Neural cell (in vitro differentiated cells): ENCODE results near the gene SAMM50. TPM values are rescaled to one million over a fixed set of nuclear protein-coding genes. Genes with fewer than 3 reads are reported as not detected.
A peak's percentile ranks its signal among the peaks of the same experiment; 100 is the strongest.

Source experiments
- H2AFZ ChIP-seq: fragments of 200-600, 300-800 bp; sonication (generic), shearing (Covaris generic); 2 replicates; pipeline ENCODE4 v1.6.0; 2014; ENCODE audit warnings: low read depth, mild to moderate bottlenecking, antibody characterized with exemption, low read length, moderate library complexity
- H3F3A ChIP-seq: fragments of 200-600 bp; shearing (Covaris generic); 2 replicates; pipeline ENCODE4 v1.6.1; 2016; ENCODE audit warnings: mild to moderate bottlenecking, moderate library complexity, mixed read lengths, antibody characterized with exemption, low read length; ENCODE audit not compliant: insufficient read depth, poor library complexity, severe bottlenecking
- H3K27ac ChIP-seq: fragments of 200-600, 300-800 bp; sonication (generic), shearing (Covaris generic); 2 replicates; pipeline ENCODE4 v1.5.1; 2014; ENCODE audit warnings: mild to moderate bottlenecking, low read length, moderate library complexity
- H3K27me3 ChIP-seq: fragments of 300-800, 200-600 bp; sonication (generic), shearing (Covaris generic); 2 replicates; pipeline ENCODE4 v1.6.0; 2014; ENCODE audit warnings: mild to moderate bottlenecking, low read depth, low read length, moderate library complexity; ENCODE audit not compliant: insufficient read depth
- H3K36me3 ChIP-seq: fragments of 300-800, 200-600 bp; sonication (generic), shearing (Covaris generic); 2 replicates; pipeline ENCODE4 v1.5.1; 2014; ENCODE audit warnings: mild to moderate bottlenecking, antibody characterized with exemption, low read length, moderate library complexity; ENCODE audit not compliant: insufficient read depth
- H3K4me2 ChIP-seq: fragments of 300-800, 200-600 bp; sonication (generic), shearing (Covaris generic); 2 replicates; pipeline ENCODE4 v1.6.0; 2014; ENCODE audit warnings: mild to moderate bottlenecking, low read length
- H3K4me3 ChIP-seq: fragments of 300-800, 200-600 bp; sonication (generic), shearing (Covaris generic); 2 replicates; pipeline ENCODE4 v1.5.1; 2014; ENCODE audit warnings: mild to moderate bottlenecking, low read length, moderate library complexity
- H3K79me2 ChIP-seq: fragments of 200-600 bp; shearing (Covaris generic); replicated peaks from 2 replicates; pipeline ENCODE4 v1.6.0; 2014; ENCODE audit warnings: mild to moderate bottlenecking, low read length, moderate library complexity; ENCODE audit not compliant: insufficient read depth
- H3K9ac ChIP-seq: fragments of 300-800, 200-600 bp; sonication (generic), shearing (Covaris generic); 2 replicates; pipeline ENCODE4 v1.6.1; 2016; ENCODE audit warnings: mild to moderate bottlenecking, low read length, mixed read lengths
- H3K9me2 ChIP-seq: fragments of 200-600 bp; shearing (Covaris generic); 2 replicates; pipeline ENCODE4 v1.6.1; 2016; ENCODE audit warnings: mild to moderate bottlenecking, low read length, mixed read lengths; ENCODE audit not compliant: insufficient read depth
- H3K9me3 ChIP-seq: fragments of 200-600, 300-800 bp; sonication (generic), shearing (Covaris generic); 2 replicates; pipeline ENCODE4 v1.6.1; 2016; ENCODE audit warnings: mild to moderate bottlenecking, mixed run types, low read length, moderate library complexity, mixed read lengths
- H4K20me1 ChIP-seq: fragments of 200-600 bp; shearing (Covaris generic); 2 replicates; pipeline ENCODE4 v1.6.1; 2016; ENCODE audit warnings: mild to moderate bottlenecking, mixed run types; ENCODE audit not compliant: insufficient read depth
- CTCF ChIP-seq: fragments of 450-650 bp; IDR thresholded peaks from 2 replicates; pipeline ENCODE4 v1.5.1; 2014; ENCODE audit warnings: antibody characterized with exemption, mild to moderate bottlenecking, moderate library complexity; ENCODE audit not compliant: poor library complexity, severe bottlenecking
- EP300 ChIP-seq: fragments of 450-650 bp; conservative IDR thresholded peaks from 2 replicates; pipeline ENCODE4 v1.6.1; 2014; ENCODE audit warnings: antibody characterized with exemption, mild to moderate bottlenecking, moderate library complexity; ENCODE audit not compliant: poor library complexity, severe bottlenecking
- EZH2 ChIP-seq: fragments of 200-600, 300-800 bp; shearing (Covaris generic), sonication (generic); IDR thresholded peaks from 2 replicates; pipeline ENCODE4 v1.6.1; 2014; ENCODE audit warnings: antibody characterized with exemption, low read length, borderline replicate concordance, mild to moderate bottlenecking; ENCODE audit not compliant: insufficient read depth, poor library complexity, severe bottlenecking
- MXI1 ChIP-seq: fragments of 450-650 bp; conservative IDR thresholded peaks from 2 replicates; pipeline ENCODE4 v1.6.1; 2014; ENCODE audit warnings: antibody characterized with exemption, mild to moderate bottlenecking; ENCODE audit not compliant: poor library complexity, severe bottlenecking
- POLR2AphosphoS5 ChIP-seq: IDR thresholded peaks from 2 replicates; pipeline ENCODE4 v1.6.1; 2012
- RAD21 ChIP-seq: fragments of 450-650 bp; conservative IDR thresholded peaks from 2 replicates; pipeline ENCODE4 v1.6.1; 2014; ENCODE audit warnings: antibody characterized with exemption, mild to moderate bottlenecking, moderate library complexity
- SMC3 ChIP-seq: fragments of 450-650 bp; conservative IDR thresholded peaks from 2 replicates; pipeline ENCODE4 v1.6.1; 2014; ENCODE audit warnings: antibody characterized with exemption, mild to moderate bottlenecking, moderate library complexity; ENCODE audit not compliant: poor library complexity
- TAF1 ChIP-seq: IDR thresholded peaks from 2 replicates; pipeline ENCODE4 v1.6.1; 2012; ENCODE audit warnings: low read depth
- polyA plus RNA-seq: library from polyadenylated mRNA; depleted of rRNA; stranded (reverse); fragments of >200 nt; gene quantifications from 2 replicates; pipeline ENCODE4 v1.2.3, GENCODE V29; 2014
- TF ChIP-seq, protein P1 (sequence below): IDR thresholded peaks from 2 replicates; pipeline ENCODE4 v1.6.1; 2012; ENCODE audit warnings: borderline replicate concordance

The SAMM50 gene
- polyA plus RNA-seq, 1 donor from 2014 or later, result 38.1 TPM

GRCh38 chr22:44001521-44001920 lies 46.3 kb downstream of the SAMM50 start:
- no peak overlapping the region for H3K9ac ChIP-seq
- H3K9me3 ChIP-seq, result no peaks in the 10 kb centered on the region
- no peaks in the 10 kb centered on the region for H4K20me1 ChIP-seq
- H2AFZ ChIP-seq, result no peak overlapping the region
- no peaks in the 10 kb centered on the region for H3K36me3 ChIP-seq
- H3K27ac ChIP-seq, result no peak overlapping the region
- no peaks in the 10 kb centered on the region for H3K9me2 ChIP-seq
- no peak overlapping the region for H3K4me2 ChIP-seq
- H3K27me3 ChIP-seq, result no peaks in the 10 kb centered on the region
- no peaks in the 10 kb centered on the region for H3K79me2 ChIP-seq
- H3F3A ChIP-seq, result peaks cover 3% of the 10 kb centered on the region
- H3K4me3 ChIP-seq, result no peak overlapping the region
- TF ChIP-seq EZH2 (no peak), SMC3 (no peak), CTCF (no peak), POLR2AphosphoS5 (no peak), EP300 (no peak), RAD21 (no peak), TAF1 (no peak), MXI1 (no peak)
- TF ChIP-seq, protein P1, sequence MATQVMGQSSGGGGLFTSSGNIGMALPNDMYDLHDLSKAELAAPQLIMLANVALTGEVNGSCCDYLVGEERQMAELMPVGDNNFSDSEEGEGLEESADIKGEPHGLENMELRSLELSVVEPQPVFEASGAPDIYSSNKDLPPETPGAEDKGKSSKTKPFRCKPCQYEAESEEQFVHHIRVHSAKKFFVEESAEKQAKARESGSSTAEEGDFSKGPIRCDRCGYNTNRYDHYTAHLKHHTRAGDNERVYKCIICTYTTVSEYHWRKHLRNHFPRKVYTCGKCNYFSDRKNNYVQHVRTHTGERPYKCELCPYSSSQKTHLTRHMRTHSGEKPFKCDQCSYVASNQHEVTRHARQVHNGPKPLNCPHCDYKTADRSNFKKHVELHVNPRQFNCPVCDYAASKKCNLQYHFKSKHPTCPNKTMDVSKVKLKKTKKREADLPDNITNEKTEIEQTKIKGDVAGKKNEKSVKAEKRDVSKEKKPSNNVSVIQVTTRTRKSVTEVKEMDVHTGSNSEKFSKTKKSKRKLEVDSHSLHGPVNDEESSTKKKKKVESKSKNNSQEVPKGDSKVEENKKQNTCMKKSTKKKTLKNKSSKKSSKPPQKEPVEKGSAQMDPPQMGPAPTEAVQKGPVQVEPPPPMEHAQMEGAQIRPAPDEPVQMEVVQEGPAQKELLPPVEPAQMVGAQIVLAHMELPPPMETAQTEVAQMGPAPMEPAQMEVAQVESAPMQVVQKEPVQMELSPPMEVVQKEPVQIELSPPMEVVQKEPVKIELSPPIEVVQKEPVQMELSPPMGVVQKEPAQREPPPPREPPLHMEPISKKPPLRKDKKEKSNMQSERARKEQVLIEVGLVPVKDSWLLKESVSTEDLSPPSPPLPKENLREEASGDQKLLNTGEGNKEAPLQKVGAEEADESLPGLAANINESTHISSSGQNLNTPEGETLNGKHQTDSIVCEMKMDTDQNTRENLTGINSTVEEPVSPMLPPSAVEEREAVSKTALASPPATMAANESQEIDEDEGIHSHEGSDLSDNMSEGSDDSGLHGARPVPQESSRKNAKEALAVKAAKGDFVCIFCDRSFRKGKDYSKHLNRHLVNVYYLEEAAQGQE, result no peak

GRCh38 chr22:44002324-44002723 lies 47.1 kb downstream of the SAMM50 start:
- TF ChIP-seq SMC3 (no peak), CTCF (no peak), EP300 (no peak), EZH2 (no peak), POLR2AphosphoS5 (no peak), TAF1 (no peak), MXI1 (no peak), RAD21 (no peak)
- TF ChIP-seq, protein P1, result no peak
- Histone ChIP-seq H3K4me2 (no peak overlapping the region), H3K4me3 (peak overlapping the region; percentile 35), H3F3A (peaks cover 3% of the 10 kb centered on the region), H3K27ac (peak overlapping the region; percentile 72), H3K9me2 (no peaks in the 10 kb centered on the region), H3K9ac (no peak overlapping the region), H3K36me3 (no peaks in the 10 kb centered on the region), H3K79me2 (no peaks in the 10 kb centered on the region), H3K9me3 (no peaks in the 10 kb centered on the region), H3K27me3 (no peaks in the 10 kb centered on the region), H2AFZ (no peak overlapping the region), H4K20me1 (no peaks in the 10 kb centered on the region)
